ENCODE measurements around the gene MPV17L2.

MPV17L2 gene

DNA sequence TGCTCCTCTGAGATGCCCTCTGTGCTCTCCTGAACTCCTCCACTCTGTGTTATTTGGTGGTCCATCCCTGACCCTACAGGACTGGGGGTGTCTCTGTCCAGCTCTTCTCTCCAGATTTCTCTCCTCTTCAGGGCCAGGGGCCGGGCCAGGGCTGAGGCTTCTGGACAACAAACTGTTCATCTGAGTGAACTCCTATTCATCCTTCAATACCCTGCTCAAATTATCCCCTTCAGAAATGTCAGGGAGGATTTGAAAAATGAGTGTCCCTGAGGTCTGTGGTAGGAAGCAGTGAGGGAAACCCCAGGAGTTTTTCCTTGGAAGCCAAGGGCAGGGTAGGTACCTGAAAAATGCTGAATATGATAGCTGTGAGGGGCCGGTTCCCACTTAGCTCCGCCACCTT, 25.6 kb downstream of the MPV17L2 start:
- DNase-seq (ENCODE audit: low spot score), result no peak

DNA sequence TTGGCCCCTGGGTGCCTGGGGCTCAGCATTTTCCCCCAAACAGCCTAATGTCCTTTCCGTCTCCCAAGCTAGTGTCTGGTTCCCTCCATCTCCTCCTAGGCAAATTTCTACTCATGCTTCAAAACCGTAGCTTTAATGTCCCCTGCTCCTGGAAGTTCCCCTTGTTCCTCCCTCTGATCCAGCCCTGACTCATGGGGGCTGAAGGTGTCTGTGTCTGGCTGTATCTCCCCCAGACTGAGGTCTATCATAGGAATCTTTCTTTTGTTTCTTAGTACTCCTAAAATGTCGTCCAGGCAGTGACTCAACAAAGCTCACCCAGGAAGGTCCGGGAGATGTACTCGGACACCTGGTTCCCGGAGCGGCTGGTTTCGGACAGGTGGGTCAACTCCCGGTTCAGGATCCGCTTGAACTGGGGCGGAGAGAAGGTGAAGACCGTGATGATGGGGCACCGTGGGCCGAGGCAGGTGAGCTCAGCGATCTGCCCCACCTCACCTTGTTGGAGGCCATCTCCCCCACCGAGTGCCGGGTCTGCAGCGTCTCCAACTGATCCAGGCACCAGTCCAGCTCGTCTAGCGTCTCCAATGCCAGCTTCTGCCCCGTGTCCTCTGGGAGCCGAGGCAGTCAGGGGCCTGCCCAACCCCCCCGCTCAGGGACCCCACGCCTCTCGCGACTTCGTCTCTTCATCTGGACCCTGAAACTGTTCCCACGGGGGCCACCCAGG, 27.1 kb downstream of the MPV17L2 start:
- no peak for DNase-seq (ENCODE audit: low spot score)

DNA sequence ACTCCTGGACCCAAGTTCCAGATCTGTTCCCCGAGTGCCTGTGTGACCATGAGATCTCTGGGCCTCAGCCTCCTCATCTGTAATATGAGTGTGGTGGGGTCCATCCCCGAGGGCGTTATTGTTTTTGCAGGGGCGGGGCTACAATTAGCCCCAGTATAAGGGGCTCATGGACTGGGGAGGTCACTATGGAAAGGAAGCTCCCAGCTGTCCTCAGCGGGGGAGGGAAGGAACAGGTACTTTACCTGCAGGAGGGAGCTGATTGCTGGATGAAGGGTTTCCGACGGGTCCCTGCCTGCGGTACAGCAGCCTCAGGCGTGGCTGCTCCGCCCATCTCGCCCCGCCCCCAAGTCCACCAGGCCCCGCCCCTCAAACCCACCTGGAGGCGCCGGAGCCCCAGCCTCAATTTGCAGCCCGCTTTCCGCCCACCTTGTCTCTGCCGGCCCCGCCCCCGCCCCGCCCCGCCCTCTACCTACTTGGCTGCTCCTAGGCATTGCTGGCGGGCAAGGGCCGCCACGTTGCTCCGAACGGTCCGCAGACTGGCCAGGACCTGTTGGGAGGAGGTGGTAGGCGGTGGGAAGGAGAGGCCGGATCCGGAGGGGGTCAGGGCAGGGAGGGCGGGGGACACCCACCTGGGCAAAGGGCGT, 27.7 kb downstream of the MPV17L2 start:
- no peak for DNase-seq (ENCODE audit: low spot score)

DNA sequence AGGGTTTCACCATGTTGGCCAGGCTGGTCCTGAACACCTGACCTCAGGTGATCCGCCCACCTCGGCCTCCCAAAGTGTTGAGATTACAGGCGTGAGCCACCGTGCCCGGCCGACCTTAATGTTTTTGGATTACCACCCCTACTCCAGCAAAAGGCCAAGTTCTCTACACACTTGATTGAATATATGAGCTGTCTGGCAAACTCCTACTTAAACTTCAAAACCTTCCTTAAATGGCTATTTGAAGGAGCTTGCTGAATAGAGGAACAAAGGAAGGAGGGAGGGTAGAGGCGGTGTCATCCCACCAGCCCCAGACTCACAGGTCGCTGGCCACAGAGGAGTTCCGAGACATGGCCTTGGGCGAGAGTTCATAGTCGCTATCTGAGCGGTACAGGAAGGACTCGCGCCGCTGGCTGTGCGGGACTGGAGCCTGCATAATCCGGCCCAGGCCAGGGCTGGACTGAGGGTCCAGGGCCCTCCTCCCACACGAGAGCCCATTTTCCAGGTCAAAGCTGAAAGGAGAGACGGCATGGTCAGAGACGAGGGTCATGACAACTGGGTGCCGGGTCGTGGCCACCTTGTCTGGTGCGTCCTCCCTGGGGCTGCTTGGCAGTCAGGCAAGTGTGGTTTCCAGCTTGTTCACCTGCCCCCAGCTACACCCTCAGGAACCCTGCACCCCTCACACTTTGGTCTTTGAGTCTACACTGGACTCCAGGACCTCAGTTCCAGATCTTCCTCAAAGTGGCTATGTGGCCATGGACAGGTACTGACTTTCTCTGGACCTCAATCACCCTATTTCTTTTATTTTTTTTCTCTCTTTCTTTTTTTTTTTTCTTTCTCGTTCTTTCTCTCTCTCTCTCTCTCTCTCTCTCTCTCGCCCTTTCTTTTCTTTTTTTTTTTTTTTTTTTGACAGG, 29.1 kb downstream of the MPV17L2 start:
- DNase-seq (ENCODE audit: low spot score), result no peak

DNA sequence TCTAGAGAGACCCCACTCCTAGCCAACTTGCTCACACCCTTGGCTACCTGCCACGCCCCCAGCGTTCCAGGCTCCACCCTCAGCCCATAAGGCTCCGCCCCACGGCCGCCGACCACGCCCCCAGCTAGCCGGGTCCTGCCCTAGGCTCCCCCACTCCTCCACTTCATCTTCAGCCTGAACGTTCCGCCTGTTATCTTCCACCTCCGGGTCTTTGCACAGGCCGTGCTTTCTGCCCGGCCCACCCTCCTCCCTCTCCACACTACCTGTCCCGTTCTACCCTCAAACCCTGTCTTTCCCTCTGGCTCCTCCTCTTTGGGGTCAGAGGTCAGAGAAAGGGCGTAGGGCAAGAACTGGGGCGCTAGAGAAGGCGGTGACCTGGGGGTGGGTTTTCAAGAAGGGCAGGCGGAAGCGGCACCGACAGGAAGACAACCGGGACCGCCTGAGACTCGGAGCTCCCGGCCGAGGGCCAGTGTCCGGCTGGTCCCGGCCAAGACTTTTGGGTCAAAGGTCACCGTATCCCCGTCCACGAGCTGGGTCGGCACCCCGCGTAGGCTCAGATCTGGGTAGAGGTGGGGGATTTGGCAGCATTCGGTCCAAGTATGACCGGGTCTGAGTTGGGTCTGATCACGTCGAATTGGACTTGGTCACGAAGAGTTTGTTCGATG, 31.0 kb downstream of the MPV17L2 start:
- DNase-seq (ENCODE audit: low spot score), result peak; percentile 12

DNA sequence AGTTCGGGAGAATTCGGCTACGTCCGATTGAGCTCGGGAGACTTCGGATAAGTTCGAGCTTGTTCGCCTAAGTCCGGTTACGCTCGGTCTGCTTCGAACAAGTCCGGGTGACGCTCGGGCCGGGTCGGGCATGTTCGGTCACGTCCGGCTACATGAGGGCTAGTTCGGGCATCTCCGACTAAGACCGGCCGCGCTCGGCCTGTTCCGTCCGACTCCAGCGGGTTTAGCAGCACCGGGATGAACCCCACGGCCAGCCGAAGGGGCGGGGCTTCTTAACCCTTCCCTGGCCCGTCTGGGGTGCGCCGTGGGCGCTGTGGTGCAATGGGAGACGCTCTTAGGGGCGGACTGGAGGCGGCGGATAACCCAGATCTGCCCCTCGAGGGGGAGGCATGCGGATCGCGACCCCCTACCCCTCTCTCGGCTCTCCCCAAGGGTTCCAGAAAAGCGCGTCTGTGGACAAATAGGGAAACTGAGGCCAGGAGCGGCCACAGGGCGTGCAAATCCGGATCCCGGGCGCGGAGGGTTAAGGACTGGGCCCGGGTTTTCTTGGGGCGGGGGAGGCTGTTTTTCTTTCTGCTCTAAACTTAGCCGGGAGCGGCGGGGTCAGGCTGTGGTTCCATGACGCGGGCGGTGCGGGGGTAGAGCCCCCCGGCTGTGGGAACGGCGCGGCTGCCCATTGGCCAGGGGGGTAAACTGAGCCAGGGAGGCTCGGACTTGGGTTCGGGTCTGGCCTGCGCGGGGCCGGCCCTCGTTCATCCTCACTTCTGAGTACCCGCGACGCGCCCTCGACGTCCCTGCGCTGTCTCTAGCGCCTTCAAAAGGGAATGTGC, 31.7 kb downstream of the MPV17L2 start:
- peak; percentile 88 for DNase-seq (ENCODE audit: low spot score)

DNA sequence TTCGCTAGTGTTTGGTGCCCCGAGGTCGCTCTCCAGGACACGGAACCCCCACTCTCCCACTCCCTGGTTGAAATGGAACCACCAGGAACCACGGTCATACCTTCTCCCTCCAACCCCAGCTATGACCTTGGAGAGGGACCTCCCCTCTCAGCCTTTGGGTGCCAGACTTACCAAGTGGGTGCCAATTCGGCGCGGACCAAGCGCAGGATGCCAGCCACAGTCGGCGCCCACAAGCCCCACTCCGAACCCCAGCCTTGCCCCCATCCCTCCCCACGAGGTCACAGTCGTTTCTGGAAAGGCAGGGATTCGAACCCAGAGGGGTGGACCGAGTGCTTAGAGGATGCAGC, 32.3 kb downstream of the MPV17L2 start:
- no peak for DNase-seq (ENCODE audit: low spot score)

DNA sequence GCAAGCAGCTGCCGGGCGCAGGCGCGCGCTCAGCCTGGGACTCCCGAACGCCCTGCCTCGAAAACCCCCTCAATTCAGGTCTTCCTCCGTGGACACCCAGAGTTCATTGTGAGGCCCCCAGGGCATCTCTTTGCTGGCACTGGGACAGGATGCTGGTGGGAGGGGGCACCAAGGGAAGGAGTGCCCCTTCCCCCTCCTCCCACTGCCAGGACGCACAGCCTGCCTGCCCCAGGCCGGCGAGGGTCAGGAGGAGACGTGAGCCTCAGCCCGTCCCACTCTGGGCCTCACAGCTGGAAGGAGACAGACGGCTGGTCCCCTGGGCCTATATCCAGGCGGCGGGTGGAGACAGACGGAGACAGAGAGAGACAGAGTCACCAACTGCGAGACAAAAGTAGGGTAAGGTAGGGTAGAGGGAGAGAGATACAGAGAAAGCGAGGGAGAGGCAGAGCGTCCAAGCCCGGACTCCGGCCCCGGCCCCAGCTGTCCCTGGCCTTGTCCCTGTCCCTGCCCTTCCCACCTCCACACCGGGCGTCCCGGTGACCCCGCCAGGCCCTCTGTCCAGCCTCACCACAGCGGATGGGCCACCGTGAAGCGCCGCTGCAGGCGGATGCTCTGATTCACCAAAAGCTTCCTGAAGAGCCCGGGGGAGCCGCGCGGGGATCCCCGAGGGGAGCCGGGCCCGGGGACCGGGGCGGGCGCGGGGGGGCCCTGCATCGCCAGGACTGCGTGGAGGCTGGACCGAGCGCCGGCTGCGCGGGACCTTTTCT, 32.9 kb downstream of the MPV17L2 start, which contains the start of gene PDE4C:
PDE4C (minus strand) TSS at position 737 of the 767 bp plus-strand sequence; CDS start at position 714, 23 bp downstream.
- no peak for DNase-seq (ENCODE audit: low spot score)

DNA sequence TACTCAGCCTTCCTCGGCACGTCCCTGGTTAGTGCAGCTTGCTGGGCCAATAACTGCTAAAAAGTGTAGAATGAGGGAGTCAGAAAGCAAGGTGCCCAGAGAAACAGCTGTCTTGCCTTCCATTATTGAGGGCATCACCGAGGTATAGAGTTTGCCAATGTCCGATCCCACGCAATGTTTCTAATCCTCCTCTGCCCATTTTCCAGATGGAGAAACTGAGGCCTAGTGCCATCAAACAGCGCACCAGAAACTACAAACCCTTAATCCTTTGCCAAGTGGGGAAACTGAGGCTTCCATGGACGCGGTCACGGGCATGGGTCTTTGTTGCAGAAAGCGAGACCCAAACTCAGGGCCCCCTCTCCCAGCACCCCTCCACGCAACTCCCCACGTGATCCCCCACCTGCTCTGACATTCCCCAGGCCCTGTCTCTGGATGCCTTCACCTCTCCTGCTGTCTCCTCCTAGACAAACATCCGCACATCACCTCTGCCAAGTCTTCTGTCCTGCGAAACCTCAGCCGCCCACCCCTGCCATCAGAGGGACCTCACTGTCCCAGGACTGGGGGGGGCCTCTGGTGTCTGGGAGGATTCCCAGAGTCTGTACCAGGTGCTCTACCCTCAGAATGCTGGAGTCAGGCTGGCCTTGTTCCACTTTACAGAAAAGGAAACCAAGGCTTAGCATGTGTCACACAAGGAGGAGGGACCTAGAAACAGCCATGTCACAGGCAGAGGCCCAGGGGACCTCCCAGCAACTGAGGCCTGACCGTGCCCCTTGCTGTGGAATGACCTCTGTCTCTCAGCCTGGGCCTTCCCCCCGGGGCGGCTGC, 34.1 kb downstream of the MPV17L2 start:
- no peak for DNase-seq (ENCODE audit: low spot score)

DNA sequence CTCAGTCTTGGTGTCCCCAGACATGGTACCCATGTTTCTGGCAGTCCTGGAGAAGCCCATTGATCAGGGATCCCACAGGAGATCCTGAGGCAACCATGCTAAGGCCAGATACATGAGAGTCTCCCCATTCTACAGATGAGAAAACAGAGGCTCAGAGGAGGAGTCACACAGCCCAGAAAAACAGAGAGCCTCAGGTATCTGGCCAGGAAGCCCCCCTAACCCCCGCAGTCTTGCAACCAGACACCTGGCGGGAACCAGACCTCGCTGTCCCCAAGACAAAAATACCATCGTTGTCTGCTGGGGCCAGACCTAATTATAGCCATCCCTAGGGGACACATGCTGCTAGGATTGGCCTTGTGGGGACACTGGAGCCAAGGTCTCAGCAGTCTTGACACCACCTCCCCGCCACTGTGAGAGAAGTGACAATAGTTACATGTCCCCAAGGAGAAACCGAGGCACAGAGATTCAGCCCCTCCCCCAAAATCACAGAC, 34.8 kb downstream of the MPV17L2 start:
- DNase-seq (ENCODE audit: low spot score), result no peak

DNA sequence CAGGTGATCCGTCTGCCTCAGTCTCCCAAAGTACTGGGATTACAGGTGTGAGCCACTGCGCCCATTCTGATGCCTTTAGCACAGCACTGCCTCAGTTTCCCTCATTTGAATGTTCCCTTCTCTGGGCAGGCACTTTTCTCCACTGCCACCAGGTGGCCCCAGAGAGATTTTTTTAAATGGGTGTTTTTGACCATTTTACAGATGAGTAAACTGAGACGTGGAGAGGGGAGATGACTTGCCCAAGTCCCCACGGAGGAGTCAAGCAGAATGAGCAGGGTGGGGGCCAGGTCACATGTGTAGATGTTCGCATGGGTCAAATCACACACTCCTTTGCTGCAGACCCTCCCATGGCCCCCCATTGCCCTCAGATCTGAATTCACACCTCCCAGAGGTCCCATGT, 36.5 kb downstream of the MPV17L2 start:
- no peak for DNase-seq (ENCODE audit: low spot score)

DNA sequence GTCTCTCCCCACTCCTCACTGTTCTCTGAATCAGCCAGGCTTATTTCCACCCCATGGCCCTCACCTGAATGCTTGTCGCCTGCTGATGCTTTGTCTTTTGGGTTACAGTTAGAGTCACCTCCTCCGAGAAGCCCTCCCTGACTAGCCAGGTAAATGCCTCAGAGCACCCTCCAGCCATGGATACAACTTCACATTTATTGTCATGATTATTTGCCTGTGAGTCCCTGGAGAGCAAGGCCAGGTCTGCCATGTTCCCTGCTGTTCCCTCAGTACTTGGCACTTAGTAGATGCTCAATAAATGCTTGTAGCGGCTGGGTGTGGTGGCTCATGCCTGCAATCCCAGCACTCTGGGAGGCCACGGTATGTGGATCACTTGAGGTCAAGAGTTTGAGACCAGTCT, 36.9 kb downstream of the MPV17L2 start:
- no peak for DNase-seq (ENCODE audit: low spot score)

DNA sequence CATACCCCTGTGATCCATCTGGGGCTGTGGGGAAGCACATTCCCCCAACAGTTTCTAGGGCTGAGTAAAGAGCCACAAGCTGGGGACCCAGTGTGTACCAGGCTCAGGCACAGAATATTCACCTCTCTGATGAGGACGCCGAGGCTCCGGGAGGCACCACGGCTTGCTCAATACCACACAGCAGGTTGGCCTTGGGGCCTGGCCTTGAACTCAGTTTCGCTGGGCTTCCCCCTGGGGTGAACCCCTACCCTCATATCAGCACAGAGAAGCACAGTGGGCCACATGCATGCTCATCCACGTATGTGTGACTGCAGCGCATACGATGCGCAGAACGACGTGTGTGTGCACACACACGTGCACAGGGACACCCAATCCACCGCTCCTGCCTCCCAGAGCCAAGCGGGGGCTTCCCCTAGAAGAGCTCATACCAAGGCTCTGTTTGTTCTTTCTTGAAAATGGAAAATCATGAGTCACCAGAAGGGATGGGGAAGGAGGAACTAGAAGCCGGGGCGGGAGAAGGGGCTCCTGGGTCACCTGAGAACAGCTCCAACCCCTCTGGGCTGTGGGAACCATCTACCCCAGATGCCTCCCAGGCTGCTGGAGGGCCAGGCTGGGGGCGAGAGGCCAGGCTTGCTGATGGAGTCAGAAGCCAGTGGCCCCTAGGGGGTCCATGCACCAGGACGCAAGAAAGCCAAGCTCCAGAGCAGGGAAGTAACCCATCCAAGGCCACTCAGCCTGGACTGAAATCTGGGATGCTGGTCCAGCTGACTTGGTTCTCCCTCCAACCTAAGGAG, 38.1 kb downstream of the MPV17L2 start:
- no peak for DNase-seq (ENCODE audit: low spot score)

DNA sequence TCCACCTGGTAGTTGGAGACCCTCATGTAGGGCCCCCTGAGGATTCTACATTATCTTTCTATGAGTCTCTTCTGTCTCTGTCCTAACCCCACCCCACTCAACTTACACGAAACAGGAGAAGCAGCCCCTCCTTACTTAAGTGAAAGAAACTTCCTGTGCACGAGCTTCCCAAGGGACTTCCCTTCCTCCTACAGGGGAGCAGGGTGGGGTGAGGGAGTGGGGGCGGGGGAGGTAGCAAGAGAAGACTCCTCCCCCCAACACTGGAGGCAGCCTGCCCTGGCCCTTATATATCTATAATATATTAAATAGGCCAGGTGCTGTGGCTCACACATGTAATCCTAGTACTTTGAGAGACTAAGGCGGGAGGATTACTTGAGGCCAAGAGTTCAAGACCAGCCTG, 38.8 kb downstream of the MPV17L2 start:
- no peak for DNase-seq (ENCODE audit: low spot score)

DNA sequence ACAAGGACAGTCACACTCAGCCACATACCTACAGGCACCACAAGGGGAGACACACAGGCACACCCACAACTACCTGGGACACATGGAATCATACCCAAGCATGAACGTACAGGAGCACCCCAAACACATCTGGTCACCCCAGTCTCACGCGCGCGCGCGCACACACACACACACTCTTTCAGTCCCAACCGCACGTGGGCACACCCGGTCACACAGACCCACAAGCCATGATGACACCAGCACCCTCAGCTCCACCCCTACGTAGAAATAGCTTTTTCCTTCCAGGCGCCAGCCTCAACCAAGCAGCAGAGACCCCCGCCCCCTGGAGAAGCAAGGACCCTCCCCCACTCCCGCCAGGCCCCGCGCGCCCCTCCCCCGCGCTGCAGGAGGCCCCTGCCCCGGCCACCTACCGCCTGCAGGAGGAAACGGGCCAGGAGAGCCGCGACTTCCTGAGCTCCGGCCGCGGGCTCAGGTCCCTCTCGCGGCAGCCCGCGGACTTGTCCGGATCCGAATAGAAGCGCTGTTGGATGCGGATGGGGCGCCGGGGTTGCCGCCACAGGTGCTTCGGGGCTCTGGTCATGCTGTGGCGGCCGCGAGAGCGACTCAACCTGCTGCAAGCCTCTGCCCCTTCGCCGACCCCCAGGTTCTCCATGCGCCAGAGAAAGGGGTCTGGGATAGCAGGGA, 39.7 kb downstream of the MPV17L2 start:
- DNase-seq (ENCODE audit: low spot score), result no peak

DNA sequence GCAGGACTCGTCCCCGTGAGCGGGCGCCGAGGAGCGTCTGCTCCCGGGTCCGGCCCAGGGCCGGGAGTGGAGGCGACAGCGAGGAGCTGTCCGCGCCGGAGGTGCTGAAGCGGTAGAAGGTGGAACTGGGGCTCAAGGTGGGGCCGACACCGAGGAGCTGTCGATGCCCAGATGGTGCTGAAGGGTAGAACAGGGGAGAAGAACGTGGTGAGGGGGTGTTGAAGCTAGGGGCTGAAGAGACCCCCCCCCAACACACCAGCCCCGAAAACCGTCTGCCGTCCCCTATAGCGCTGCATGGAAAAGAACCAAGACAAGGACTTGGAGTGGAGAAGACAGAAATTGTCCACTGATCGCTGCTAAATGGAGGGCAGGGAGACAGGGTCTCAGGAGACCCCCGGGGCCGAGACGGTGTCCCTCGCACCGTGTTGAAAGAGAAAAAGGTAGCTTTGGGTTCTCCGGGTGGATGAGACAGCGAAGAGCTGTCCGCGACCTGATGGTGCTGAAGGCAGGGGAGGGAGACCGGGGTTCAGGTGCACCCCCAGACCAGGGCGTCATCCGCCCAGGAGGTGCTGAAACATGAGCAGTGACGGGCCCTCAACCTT, 40.3 kb downstream of the MPV17L2 start:
- no peak for DNase-seq (ENCODE audit: low spot score)

DNA sequence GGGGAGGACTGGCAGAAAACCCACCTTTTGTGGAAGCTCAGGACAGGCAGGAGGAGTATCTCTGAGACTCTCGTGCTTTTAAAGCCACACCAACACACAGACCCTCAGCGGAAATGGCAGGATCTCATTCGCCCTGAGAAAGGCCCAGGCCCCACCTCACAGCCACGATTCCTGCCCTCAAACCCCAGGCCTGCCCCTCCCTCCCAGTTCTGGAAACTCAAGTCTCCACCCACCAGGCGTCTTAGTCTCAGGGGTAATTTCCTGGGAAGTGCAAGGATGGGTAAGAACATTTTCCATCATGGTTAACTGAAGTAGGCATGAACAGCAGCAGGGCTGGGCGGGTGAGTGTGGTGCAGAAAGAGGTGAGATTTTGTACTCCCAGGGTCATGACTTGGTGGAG, 41.2 kb downstream of the MPV17L2 start:
- DNase-seq (ENCODE audit: low spot score), result no peak

DNA sequence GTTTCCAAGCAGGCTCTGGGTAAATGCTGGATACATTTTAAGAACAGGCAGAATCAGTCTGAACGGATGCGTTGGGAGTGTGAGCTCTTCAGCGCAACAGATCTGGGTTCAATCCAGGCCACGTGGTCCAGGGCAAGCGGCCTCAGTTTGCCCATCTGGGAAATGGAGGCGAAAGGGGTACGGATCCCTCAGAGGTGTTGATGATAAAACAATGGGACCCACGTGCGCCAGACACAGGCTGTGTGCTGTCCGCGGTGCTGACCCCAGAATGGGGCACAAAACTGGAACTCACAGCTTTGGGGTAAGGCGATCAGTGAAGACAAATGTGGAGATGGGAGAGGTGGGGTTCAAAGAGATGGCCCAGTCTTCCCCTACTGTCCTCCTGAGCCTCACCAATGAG, 46.3 kb downstream of the MPV17L2 start:
- DNase-seq (ENCODE audit: low spot score), result no peak
